ENCODE results near the gene RPS17. TPM values are rescaled to one million over a fixed set of nuclear protein-coding genes. Genes with fewer than 3 reads are reported as not detected.
A peak's percentile ranks its signal among the peaks of the same experiment; 100 is the strongest.

RPS17 gene
- total RNA-seq, 2 donors from 2014 or later = 1,918 to 2,023 TPM

- DNase-seq = no peak
- WGBS, 2 experiments (ENCODE audit: insufficient coverage in 1 of 2, insufficient read length in 1 of 2) = 88 to 93% methylated on average over 2 to 5 of the region's 5 CpGs
- peaks cover 2% of the 10 kb centered on the region for H3K27me3 Mint-ChIP-seq (ENCODE audit: insufficient read depth)
- H3K36me3 Mint-ChIP-seq (ENCODE audit: low read depth) = no peaks in the 10 kb centered on the region
- H3K27ac Mint-ChIP-seq = no peak overlapping the region
- no peak for TF ChIP-seq CTCF (conservative IDR thresholded peaks at IDR 0.05)
- no peaks in the 10 kb centered on the region for H3K36me3 ChIP-seq (ENCODE audit: control insufficient read depth, insufficient read depth, low read length)
- no peak overlapping the region for H3K4me3 Mint-ChIP-seq
- H3K27me3 ChIP-seq (ENCODE audit: control insufficient read depth, insufficient read depth, low read length, poor library complexity, severe bottlenecking) = no peaks in the 10 kb centered on the region
- H3K27ac ChIP-seq (ENCODE audit: low read depth, low read length) = no peak overlapping the region
- H3K9me3 ChIP-seq (ENCODE audit: control insufficient read depth, low read length) = no peaks in the 10 kb centered on the region
- no peaks in the 10 kb centered on the region for H3K9me3 Mint-ChIP-seq
- H3K4me3 ChIP-seq (ENCODE audit: low read length) = no peak overlapping the region
- peaks cover 10% of the 10 kb centered on the region for H3K4me1 ChIP-seq (ENCODE audit: control insufficient read depth, insufficient read depth, low read length)
- H3K9ac ChIP-seq (ENCODE audit: extremely low read depth, low read length, poor library complexity, severe bottlenecking) = no peak overlapping the region
- H3K4me1 Mint-ChIP-seq = peaks cover 42% of the 10 kb centered on the region
Observed at GRCh38 chr15:82572311-82572710, 32.1 kb upstream of the RPS17 start.

GRCh38 chr15:82571722-82572222 is 31.5 kb upstream of the RPS17 start:
- peak overlapping the region; percentile 35 for H3K4me3 Mint-ChIP-seq
- H3K36me3 ChIP-seq (ENCODE audit: control insufficient read depth, insufficient read depth, low read length) = no peaks in the 10 kb centered on the region
- H3K4me1 ChIP-seq (ENCODE audit: control insufficient read depth, insufficient read depth, low read length) = peaks cover 13% of the 10 kb centered on the region
- peak; percentile 83 for DNase-seq
- H3K27ac ChIP-seq (ENCODE audit: low read depth, low read length) = no peak overlapping the region
- no peaks in the 10 kb centered on the region for H3K27me3 ChIP-seq (ENCODE audit: control insufficient read depth, insufficient read depth, low read length, poor library complexity, severe bottlenecking)
- no peaks in the 10 kb centered on the region for H3K9me3 Mint-ChIP-seq
- H3K4me3 ChIP-seq (ENCODE audit: low read length) = no peak overlapping the region
- no peaks in the 10 kb centered on the region for H3K9me3 ChIP-seq (ENCODE audit: control insufficient read depth, low read length)
- no peaks in the 10 kb centered on the region for H3K36me3 Mint-ChIP-seq (ENCODE audit: low read depth)
- H3K27me3 Mint-ChIP-seq (ENCODE audit: insufficient read depth) = peaks cover 2% of the 10 kb centered on the region
- H3K9ac ChIP-seq (ENCODE audit: extremely low read depth, low read length, poor library complexity, severe bottlenecking) = no peak overlapping the region
- peaks cover 46% of the 10 kb centered on the region for H3K4me1 Mint-ChIP-seq
- 13 to 21% methylated on average over 12 to 17 of the region's 17 CpGs for WGBS, 2 experiments (ENCODE audit: insufficient coverage in 1 of 2, insufficient read length in 1 of 2)
- H3K27ac Mint-ChIP-seq = peak overlapping the region; percentile 17
- no peak for TF ChIP-seq CTCF (conservative IDR thresholded peaks at IDR 0.05)

GRCh38 chr15:82570721-82571508 is 30.7 kb upstream of the RPS17 start:
- H3K36me3 Mint-ChIP-seq (ENCODE audit: low read depth) = no peaks in the 10 kb centered on the region
- Histone ChIP-seq H3K27me3 (ENCODE audit: control insufficient read depth, insufficient read depth, low read length, poor library complexity, severe bottlenecking) (no peaks in the 10 kb centered on the region), H3K4me1 (ENCODE audit: control insufficient read depth, insufficient read depth, low read length) (peaks cover 14% of the 10 kb centered on the region), H3K9ac (ENCODE audit: extremely low read depth, low read length, poor library complexity, severe bottlenecking) (no peak overlapping the region), H3K36me3 (ENCODE audit: control insufficient read depth, insufficient read depth, low read length) (no peaks in the 10 kb centered on the region), H3K4me3 (ENCODE audit: low read length) (no peak overlapping the region), H3K27ac (ENCODE audit: low read depth, low read length) (no peak overlapping the region), H3K9me3 (ENCODE audit: control insufficient read depth, low read length) (no peaks in the 10 kb centered on the region)
- no peaks in the 10 kb centered on the region for H3K9me3 Mint-ChIP-seq
- peak; percentile 65 for DNase-seq
- no peak for TF ChIP-seq CTCF (conservative IDR thresholded peaks at IDR 0.05)
- peaks cover 2% of the 10 kb centered on the region for H3K27me3 Mint-ChIP-seq (ENCODE audit: insufficient read depth)
- no peak overlapping the region for H3K27ac Mint-ChIP-seq
- peaks cover 50% of the 10 kb centered on the region for H3K4me1 Mint-ChIP-seq
- no peak overlapping the region for H3K4me3 Mint-ChIP-seq
- 17 to 66% methylated on average over 3 to 7 of the region's 7 CpGs for WGBS, 2 experiments (ENCODE audit: insufficient coverage in 1 of 2, insufficient read length in 1 of 2)

All from endodermal cell (in vitro differentiated cells).